LoVo (cell line): ENCODE measurements around the gene SLCO3A1.
"Not testable (repeated sequence)": the region's sequence is repeated elsewhere in the genome, so short reads cannot be mapped to it uniquely, and the experiment has no call there.

ENCODE experiments used
- DNase-seq: peaks from one replicate; pipeline ENCODE4 v3.0.0-alpha.2; 2016; ENCODE audit warnings: low spot score

SLCO3A1 gene

GRCh38 chr15:91940496-91941381 lies 87.2 kb downstream of the SLCO3A1 start:
- DNase-seq = peak; percentile 13

GRCh38 chr15:91941871-91942658 lies 88.6 kb downstream of the SLCO3A1 start:
- DNase-seq = no peak

GRCh38 chr15:91942720-91943394 lies 89.3 kb downstream of the SLCO3A1 start:
- DNase-seq = peak; percentile 69

GRCh38 chr15:91944331-91944730 lies 90.8 kb downstream of the SLCO3A1 start:
- no peak for DNase-seq

- DNase-seq = no peak
Observed at GRCh38 chr15:91945385-91945784, 91.9 kb downstream of the SLCO3A1 start.

- no peak for DNase-seq
Observed at GRCh38 chr15:91946075-91946474, 92.6 kb downstream of the SLCO3A1 start.

- no peak for DNase-seq
Observed at GRCh38 chr15:91946581-91947292, 93.2 kb downstream of the SLCO3A1 start.

- DNase-seq = no peak
Observed at GRCh38 chr15:91947293-91947679, 93.8 kb downstream of the SLCO3A1 start.

GRCh38 chr15:91947683-91948608 lies 94.4 kb downstream of the SLCO3A1 start:
- peak; percentile 8 for DNase-seq

GRCh38 chr15:91949361-91949760 lies 95.9 kb downstream of the SLCO3A1 start:
- no peak for DNase-seq

- DNase-seq = no peak
Observed at GRCh38 chr15:91950054-91950453, 96.5 kb downstream of the SLCO3A1 start.

- no peak for DNase-seq
Observed at GRCh38 chr15:91950631-91951329, 97.3 kb downstream of the SLCO3A1 start.

GRCh38 chr15:91952216-91952615 lies 98.7 kb downstream of the SLCO3A1 start:
- no peak for DNase-seq

GRCh38 chr15:91953432-91953831 lies 99.9 kb downstream of the SLCO3A1 start:
- no peak for DNase-seq

- no peak for DNase-seq
Observed at GRCh38 chr15:91954292-91954691, 100.8 kb downstream of the SLCO3A1 start.

- no peak for DNase-seq
Observed at GRCh38 chr15:91956026-91956723, 102.7 kb downstream of the SLCO3A1 start.

- DNase-seq = no peak
Observed at GRCh38 chr15:91961357-91961756, 107.8 kb downstream of the SLCO3A1 start.

GRCh38 chr15:91963747-91964146 lies 110.2 kb downstream of the SLCO3A1 start:
- not testable (repeated sequence) for DNase-seq

GRCh38 chr15:91965501-91966193 lies 112.1 kb downstream of the SLCO3A1 start:
- DNase-seq = no peak
